Panc1 (cell line): ENCODE data around the gene GNS. TPM values are rescaled to one million over a fixed set of nuclear protein-coding genes. Genes with fewer than 3 reads are reported as not detected.

Source experiments
- ATAC-seq: fragments of 200-7000 bp; cut with Tn5 transposase; 2 replicates; pipeline ENCODE4 v1.9.1; 2020; ENCODE audit warnings: mild to moderate bottlenecking, moderate library complexity
- BruUV-seq: library from RNA; stranded (reverse); fragments of 400-500 nt; replicated peaks from 2 replicates; lab custom pipeline; 2021; lab: Mats Ljungman, UMichigan
- CTCF ChIA-PET: fragments of 300-600 bp; sonication (Branson Sonifier 250); formaldehyde crosslinking; loops from one replicate; lab custom pipeline; 2022; ENCODE audit warnings: antibody characterized with exemption; lab: Charles Lee
- POLR2A ChIA-PET: fragments of 300-600 bp; sonication (Branson Sonifier 250); formaldehyde crosslinking; loops from one replicate; lab custom pipeline; 2022; ENCODE audit warnings: antibody characterized with exemption; lab: Charles Lee
- DNase-seq: peaks from one replicate; pipeline ENCODE4 v3.0.0-alpha.2; 2010; ENCODE audit warnings: low read depth, low spot score
- H3K27ac ChIP-seq: 2 replicates; pipeline ENCODE4 v1.5.1; 2011; ENCODE audit warnings: mild to moderate bottlenecking, low read length, inconsistent platforms
- H3K27me3 ChIP-seq: fragments of 200-500 bp; sonication (Bioruptor generic); 2 replicates; pipeline ENCODE4 v1.6.0; 2014; ENCODE audit warnings: low read length, inconsistent platforms; ENCODE audit not compliant: control insufficient read depth, insufficient read depth
- H3K36me3 ChIP-seq: fragments of 200-500 bp; sonication (Bioruptor generic); 2 replicates; pipeline ENCODE4 v1.5.1; 2014; ENCODE audit warnings: inconsistent platforms, mild to moderate bottlenecking, low read length, moderate library complexity; ENCODE audit not compliant: control insufficient read depth, insufficient read depth
- H3K4me1 ChIP-seq: 2 replicates; pipeline ENCODE4 v1.5.1; 2011; ENCODE audit warnings: inconsistent platforms, mild to moderate bottlenecking, low read length, moderate library complexity; ENCODE audit not compliant: control insufficient read depth, insufficient read depth
- H3K4me3 ChIP-seq, 2 experiments: 2 replicates each; pipeline ENCODE4 v1.5.1; 2011 to 2012; ENCODE audit warnings: low read depth in 2 of 2, low read length in 2 of 2, mild to moderate bottlenecking in 2 of 2, inconsistent platforms in 1 of 2, moderate library complexity in 1 of 2
- H3K9me3 ChIP-seq: fragments of 200-500 bp; sonication (Bioruptor generic); 2 replicates; pipeline ENCODE4 v1.5.1; 2014; ENCODE audit warnings: low read depth, mild to moderate bottlenecking, inconsistent platforms, low read length, moderate library complexity; ENCODE audit not compliant: control insufficient read depth, insufficient read depth
- POLR2AphosphoS5 ChIP-seq: IDR thresholded peaks from 2 replicates; pipeline ENCODE4 v1.6.1; 2012; ENCODE audit warnings: mild to moderate bottlenecking, low read depth, low read length, moderate library complexity
- SIN3A ChIP-seq: IDR thresholded peaks from 2 replicates; pipeline ENCODE4 v1.6.1; 2012; ENCODE audit warnings: low read depth, mild to moderate bottlenecking, low read length, moderate library complexity, borderline replicate concordance; ENCODE audit not compliant: insufficient read depth
- TCF7L2 ChIP-seq: IDR thresholded peaks from 2 replicates; pipeline ENCODE4 v1.6.1; 2011; ENCODE audit warnings: mild to moderate bottlenecking, low read depth, low read length, inconsistent platforms
- in situ Hi-C: cut with HindIII; loops from 2 replicates; pipeline ENCODE4 v1.10.0; 2016; ENCODE audit warnings: low sequenced_read_pairs, low pct_unique_long_range_greater_than_20kb
- intact Hi-C: fragments of 100-400 bp; cut with micrococcal nuclease; formaldehyde crosslinking; loops from one replicate; pipeline ENCODE4 v1.10.0; 2022; ENCODE audit not compliant: unreplicated experiment
- total RNA-seq: library from RNA; stranded (reverse); gene quantifications from one replicate; pipeline ENCODE4 v1.2.1, GENCODE V29; 2021; ENCODE audit not compliant: unreplicated experiment
- TF ChIP-seq, protein P1 (sequence below): fragments of 450-650 bp; IDR thresholded peaks from 2 replicates; pipeline ENCODE4 v1.5.1; 2017; ENCODE audit warnings: mild to moderate bottlenecking
- TF ChIP-seq, protein P2 (sequence below), 2 experiments: IDR thresholded peaks; 2 replicates each; pipeline ENCODE4 v1.6.1; 2011 to 2012; ENCODE audit warnings: low read depth in 2 of 2, control low read depth in 1 of 2, low read length in 1 of 2, mild to moderate bottlenecking in 1 of 2, moderate library complexity in 1 of 2; ENCODE audit not compliant: insufficient read depth in 1 of 2

Gene GNS
- total RNA-seq, 1 experiment from 2014 or later = 117 TPM

DNA sequence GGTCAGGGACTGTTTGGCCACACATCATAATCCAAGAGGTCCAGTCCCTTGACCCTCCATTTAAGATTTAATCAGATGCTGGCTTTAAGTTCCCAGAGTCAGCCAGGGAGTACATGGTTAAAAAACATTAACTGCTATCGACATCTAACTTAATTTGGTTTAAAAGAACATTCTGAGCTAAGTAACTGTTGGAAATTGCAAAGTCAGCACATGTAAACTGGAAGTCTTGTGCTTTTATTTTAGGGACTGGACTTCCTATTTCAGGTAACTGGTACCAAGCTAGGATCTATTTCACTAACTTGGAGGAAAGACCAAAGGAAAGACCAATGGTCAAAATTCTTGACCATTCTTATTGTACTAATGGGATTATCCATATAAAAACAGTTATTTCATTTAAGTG is 40.6 kb downstream of the GNS start:
- no peaks in the 10 kb centered on the region for H3K27me3 ChIP-seq
- ChIA-PET POLR2A (no interaction called here), CTCF (no interaction called here)
- DNase-seq (no peak), ATAC-seq (no peak)
- H3K4me3 ChIP-seq = no peak overlapping the region
- BruUV-seq = no TSS peak
- no peaks in the 10 kb centered on the region for H3K4me1 ChIP-seq
- in situ Hi-C loops = no loop called here
- no peak overlapping the region for H3K27ac ChIP-seq
- no peaks in the 10 kb centered on the region for H3K9me3 ChIP-seq
- no peak for TF ChIP-seq POLR2AphosphoS5
- TF ChIP-seq SIN3A = no peak
- TF ChIP-seq, protein P1, sequence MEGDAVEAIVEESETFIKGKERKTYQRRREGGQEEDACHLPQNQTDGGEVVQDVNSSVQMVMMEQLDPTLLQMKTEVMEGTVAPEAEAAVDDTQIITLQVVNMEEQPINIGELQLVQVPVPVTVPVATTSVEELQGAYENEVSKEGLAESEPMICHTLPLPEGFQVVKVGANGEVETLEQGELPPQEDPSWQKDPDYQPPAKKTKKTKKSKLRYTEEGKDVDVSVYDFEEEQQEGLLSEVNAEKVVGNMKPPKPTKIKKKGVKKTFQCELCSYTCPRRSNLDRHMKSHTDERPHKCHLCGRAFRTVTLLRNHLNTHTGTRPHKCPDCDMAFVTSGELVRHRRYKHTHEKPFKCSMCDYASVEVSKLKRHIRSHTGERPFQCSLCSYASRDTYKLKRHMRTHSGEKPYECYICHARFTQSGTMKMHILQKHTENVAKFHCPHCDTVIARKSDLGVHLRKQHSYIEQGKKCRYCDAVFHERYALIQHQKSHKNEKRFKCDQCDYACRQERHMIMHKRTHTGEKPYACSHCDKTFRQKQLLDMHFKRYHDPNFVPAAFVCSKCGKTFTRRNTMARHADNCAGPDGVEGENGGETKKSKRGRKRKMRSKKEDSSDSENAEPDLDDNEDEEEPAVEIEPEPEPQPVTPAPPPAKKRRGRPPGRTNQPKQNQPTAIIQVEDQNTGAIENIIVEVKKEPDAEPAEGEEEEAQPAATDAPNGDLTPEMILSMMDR = no peak
- TF ChIP-seq, protein P2, sequence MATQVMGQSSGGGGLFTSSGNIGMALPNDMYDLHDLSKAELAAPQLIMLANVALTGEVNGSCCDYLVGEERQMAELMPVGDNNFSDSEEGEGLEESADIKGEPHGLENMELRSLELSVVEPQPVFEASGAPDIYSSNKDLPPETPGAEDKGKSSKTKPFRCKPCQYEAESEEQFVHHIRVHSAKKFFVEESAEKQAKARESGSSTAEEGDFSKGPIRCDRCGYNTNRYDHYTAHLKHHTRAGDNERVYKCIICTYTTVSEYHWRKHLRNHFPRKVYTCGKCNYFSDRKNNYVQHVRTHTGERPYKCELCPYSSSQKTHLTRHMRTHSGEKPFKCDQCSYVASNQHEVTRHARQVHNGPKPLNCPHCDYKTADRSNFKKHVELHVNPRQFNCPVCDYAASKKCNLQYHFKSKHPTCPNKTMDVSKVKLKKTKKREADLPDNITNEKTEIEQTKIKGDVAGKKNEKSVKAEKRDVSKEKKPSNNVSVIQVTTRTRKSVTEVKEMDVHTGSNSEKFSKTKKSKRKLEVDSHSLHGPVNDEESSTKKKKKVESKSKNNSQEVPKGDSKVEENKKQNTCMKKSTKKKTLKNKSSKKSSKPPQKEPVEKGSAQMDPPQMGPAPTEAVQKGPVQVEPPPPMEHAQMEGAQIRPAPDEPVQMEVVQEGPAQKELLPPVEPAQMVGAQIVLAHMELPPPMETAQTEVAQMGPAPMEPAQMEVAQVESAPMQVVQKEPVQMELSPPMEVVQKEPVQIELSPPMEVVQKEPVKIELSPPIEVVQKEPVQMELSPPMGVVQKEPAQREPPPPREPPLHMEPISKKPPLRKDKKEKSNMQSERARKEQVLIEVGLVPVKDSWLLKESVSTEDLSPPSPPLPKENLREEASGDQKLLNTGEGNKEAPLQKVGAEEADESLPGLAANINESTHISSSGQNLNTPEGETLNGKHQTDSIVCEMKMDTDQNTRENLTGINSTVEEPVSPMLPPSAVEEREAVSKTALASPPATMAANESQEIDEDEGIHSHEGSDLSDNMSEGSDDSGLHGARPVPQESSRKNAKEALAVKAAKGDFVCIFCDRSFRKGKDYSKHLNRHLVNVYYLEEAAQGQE (IDR thresholded peaks at IDR 0.05; ENCODE audit: insufficient read depth in 1 of 2, low read depth in 2 of 2, low read length in 1 of 2) = no peak
- no peak for TF ChIP-seq TCF7L2
- peaks cover 12% of the 10 kb centered on the region for H3K36me3 ChIP-seq
- intact Hi-C loops = no loop called here

- Histone ChIP-seq H3K9me3 (no peaks in the 10 kb centered on the region), H3K4me1 (no peaks in the 10 kb centered on the region), H3K4me3 (no peak overlapping the region), H3K27ac (no peak overlapping the region), H3K27me3 (no peaks in the 10 kb centered on the region), H3K36me3 (peaks cover 15% of the 10 kb centered on the region)
- BruUV-seq = no TSS peak
- DNase-seq (no peak), ATAC-seq (no peak)
- ChIA-PET CTCF (interaction anchor here (1.2 kb wide), 1 partner anchor 19 kb away, joined by 4 read pairs; no protein-coding TSS in a partner anchor), POLR2A (interaction anchor here (0.7 kb wide), 1 partner anchor 13 kb away, joined by 3 read pairs; no protein-coding TSS in a partner anchor)
- intact Hi-C loops = no loop called here
- in situ Hi-C loops = no loop called here
- TF ChIP-seq SIN3A (no peak), TCF7L2 (no peak)
- TF ChIP-seq, protein P2 (IDR thresholded peaks at IDR 0.05; ENCODE audit: insufficient read depth in 1 of 2, low read depth in 2 of 2, low read length in 1 of 2) = no peak
- TF ChIP-seq, protein P1 = no peak
Observed at GRCh38 chr12:64716839-64717455, 42.3 kb downstream of the GNS start.
